ENCODE data around the gene CCT8L2.
"Not testable (repeated sequence)": the region's sequence is repeated elsewhere in the genome, so short reads cannot be mapped to it uniquely, and the experiment has no call there.

The CCT8L2 gene

GRCh38 chr22:16559056-16559955, 33.3 kb downstream of the CCT8L2 start:
- Histone ChIP-seq H3K4me2 (ENCODE audit: low read length) (no peak overlapping the region), H3K27ac (no peak overlapping the region), H3K9me3 (ENCODE audit: control insufficient read depth, low read length) (no peaks in the 10 kb centered on the region), H2AFZ (no peak overlapping the region), H3K79me2 (no peaks in the 10 kb centered on the region), H3K9ac (no peak overlapping the region), H3K4me3 (ENCODE audit: low read depth, low read length) (no peak overlapping the region), H3K27me3 (ENCODE audit: control insufficient read depth, insufficient read depth, low read length) (no peaks in the 10 kb centered on the region), H3K36me3 (ENCODE audit: control insufficient read depth, insufficient read depth, low read length) (no peaks in the 10 kb centered on the region), H3K4me1 (no peaks in the 10 kb centered on the region)
- TF ChIP-seq CTCF (IDR thresholded peaks at IDR 0.05), result no peak

DNA sequence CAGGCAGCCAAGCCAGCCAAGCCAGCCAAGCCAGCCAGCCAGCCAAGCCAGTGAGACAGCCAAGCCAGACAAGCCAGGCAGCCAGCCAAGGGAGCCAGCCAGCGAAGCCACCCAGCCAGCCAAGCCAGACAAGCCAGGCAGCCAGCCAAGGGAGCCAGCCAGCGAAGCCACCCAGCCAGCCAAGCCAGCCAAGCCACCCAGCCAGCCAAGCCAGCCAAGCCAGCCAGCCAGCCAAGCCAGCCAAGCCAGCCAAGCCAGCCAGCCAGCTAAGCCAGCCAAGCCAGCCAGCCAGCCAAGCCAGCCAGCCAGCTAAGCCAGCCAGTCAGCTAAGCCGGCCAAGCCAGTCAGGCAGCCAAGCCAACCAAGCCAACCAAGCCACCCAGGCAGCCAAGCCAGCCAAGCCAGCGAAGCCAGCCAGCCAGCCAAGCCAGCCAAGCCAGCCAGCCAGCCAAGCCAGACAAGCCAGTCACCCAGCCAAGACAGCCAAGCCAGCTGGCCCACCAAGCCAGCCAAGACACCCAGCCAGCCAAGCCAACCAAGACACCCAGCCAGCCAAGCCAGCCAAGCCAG, 34.1 kb downstream of the CCT8L2 start:
- H3K9ac ChIP-seq; H3K9me3 ChIP-seq (ENCODE audit: control insufficient read depth, low read length); H2AFZ ChIP-seq; H3K27ac ChIP-seq; H3K4me1 ChIP-seq; H3K27me3 ChIP-seq (ENCODE audit: control insufficient read depth, insufficient read depth, low read length); H3K36me3 ChIP-seq (ENCODE audit: control insufficient read depth, insufficient read depth, low read length); H3K4me2 ChIP-seq (ENCODE audit: low read length); H3K4me3 ChIP-seq (ENCODE audit: low read depth, low read length); H3K79me2 ChIP-seq: not testable (repeated sequence)

DNA sequence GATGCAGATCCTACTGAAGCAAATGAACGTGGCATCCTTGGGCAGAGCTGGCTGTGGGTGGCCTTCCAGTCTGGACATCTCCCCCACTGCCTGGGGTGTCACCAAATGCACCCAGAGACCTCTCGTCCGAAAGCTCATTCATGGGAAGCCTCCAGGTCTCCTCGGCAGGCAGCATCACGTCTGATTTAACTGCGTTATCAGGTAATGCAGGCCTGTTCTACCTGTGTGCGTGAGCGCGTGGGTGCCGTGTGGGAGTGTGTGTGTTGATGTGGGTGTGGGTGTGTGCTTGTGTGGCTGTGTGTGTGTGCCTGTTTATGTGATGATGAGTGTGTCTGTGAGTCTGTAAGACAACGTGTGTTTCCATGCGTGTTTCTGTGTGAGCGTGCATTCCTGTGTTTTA, 35.1 kb downstream of the CCT8L2 start:
- H3K79me2 ChIP-seq; H2AFZ ChIP-seq; H3K27ac ChIP-seq; H3K4me1 ChIP-seq; H3K4me3 ChIP-seq (ENCODE audit: low read depth, low read length); H3K9ac ChIP-seq; H3K9me3 ChIP-seq (ENCODE audit: control insufficient read depth, low read length); H3K36me3 ChIP-seq (ENCODE audit: control insufficient read depth, insufficient read depth, low read length); H3K27me3 ChIP-seq (ENCODE audit: control insufficient read depth, insufficient read depth, low read length); H3K4me2 ChIP-seq (ENCODE audit: low read length): not testable (repeated sequence)

DNA sequence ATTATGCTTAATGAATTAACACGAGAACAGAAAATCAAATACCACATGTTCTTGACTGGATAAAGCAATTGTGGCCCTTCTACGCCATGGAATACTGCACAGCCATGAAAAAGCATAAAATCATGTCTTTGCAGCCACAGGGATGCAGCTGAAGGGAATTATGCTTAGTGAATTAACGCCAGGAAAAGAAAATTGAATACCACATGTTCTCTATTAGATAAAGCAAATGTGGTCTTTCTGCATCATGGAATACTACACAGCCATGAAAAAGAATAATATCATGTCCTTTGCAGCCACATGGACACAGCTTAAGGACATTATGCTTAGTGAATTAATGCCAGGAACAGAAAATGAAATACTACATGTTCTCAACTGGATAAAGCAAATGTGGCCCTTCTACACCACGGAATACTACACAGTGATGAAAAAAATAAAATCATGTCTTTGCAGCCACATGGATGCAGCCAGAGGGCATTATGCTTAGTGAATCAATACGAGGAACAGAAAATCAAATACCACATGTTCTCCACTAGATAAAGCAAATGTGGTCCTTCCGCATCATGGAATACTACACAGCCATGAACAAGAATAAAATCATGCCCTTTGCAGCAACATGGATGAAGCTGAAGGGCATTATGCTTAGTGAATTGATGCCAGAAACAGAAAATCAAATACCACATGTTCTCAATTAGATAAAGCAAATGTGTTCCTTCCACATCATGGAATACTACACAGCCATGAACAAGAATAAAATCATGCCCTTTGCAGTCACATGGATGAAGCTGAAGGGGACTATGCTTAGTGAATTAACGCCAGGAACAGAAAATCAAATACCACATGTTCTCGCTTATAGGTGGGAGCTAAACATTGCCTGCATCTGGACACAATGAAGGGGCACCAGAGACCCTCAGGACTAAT, 37.3 kb downstream of the CCT8L2 start:
- not testable (repeated sequence) for H3K27ac ChIP-seq; H3K4me3 ChIP-seq (ENCODE audit: low read depth, low read length); H3K4me2 ChIP-seq (ENCODE audit: low read length); H3K79me2 ChIP-seq; H3K4me1 ChIP-seq; H3K27me3 ChIP-seq (ENCODE audit: control insufficient read depth, insufficient read depth, low read length); H3K9me3 ChIP-seq (ENCODE audit: control insufficient read depth, low read length); H3K36me3 ChIP-seq (ENCODE audit: control insufficient read depth, insufficient read depth, low read length); H3K9ac ChIP-seq; H2AFZ ChIP-seq

GRCh38 chr22:16543310-16543709, 49.3 kb downstream of the CCT8L2 start:
- H3K79me2 ChIP-seq; H3K27me3 ChIP-seq (ENCODE audit: control insufficient read depth, insufficient read depth, low read length); H3K4me2 ChIP-seq (ENCODE audit: low read length); H3K9me3 ChIP-seq (ENCODE audit: control insufficient read depth, low read length); H3K27ac ChIP-seq; H2AFZ ChIP-seq; H3K4me1 ChIP-seq; H3K36me3 ChIP-seq (ENCODE audit: control insufficient read depth, insufficient read depth, low read length); H3K4me3 ChIP-seq (ENCODE audit: low read depth, low read length); H3K9ac ChIP-seq: not testable (repeated sequence)
